Measurements from ENCODE around the gene TMEM250. TPM values are rescaled to one million over a fixed set of nuclear protein-coding genes. Genes with fewer than 3 reads are reported as not detected.
A peak's percentile ranks its signal among the peaks of the same experiment; 100 is the strongest.

The TMEM250 gene
- total RNA-seq, 1 experiment from 2014 or later, result 34.0 TPM

- Histone ChIP-seq H3K4me3 (ENCODE audit: low read depth in 2 of 2, low read length in 2 of 2) (no peak overlapping the region), H3K27ac (ENCODE audit: low read length) (no peak overlapping the region), H3K9me3 (ENCODE audit: control insufficient read depth, insufficient read depth, low read depth, low read length) (no peaks in the 10 kb centered on the region), H3K4me1 (ENCODE audit: control insufficient read depth, insufficient read depth, low read length) (peaks cover 4% of the 10 kb centered on the region; the same call in 1 of the 2 replicates), H3K36me3 (ENCODE audit: control insufficient read depth, insufficient read depth, low read length) (no peaks in the 10 kb centered on the region), H3K27me3 (ENCODE audit: control insufficient read depth, insufficient read depth, low read length) (no peaks in the 10 kb centered on the region)
- ATAC-seq, result no peak
- in situ Hi-C loops (cut with HindIII; ENCODE audit: low pct_unique_long_range_greater_than_20kb, low sequenced_read_pairs) (no loop called here), intact Hi-C loops (cut with micrococcal nuclease; ENCODE audit: unreplicated experiment) (no loop called here)
- ChIA-PET POLR2A (no interaction called here), CTCF (no interaction called here)
- no peak for DNase-seq (ENCODE audit: low read depth, low spot score)
- no peak for TF ChIP-seq POLR2AphosphoS5 (IDR thresholded peaks at IDR 0.05; ENCODE audit: low read depth, low read length)
- peak; percentile 72 for TF ChIP-seq CTCF (IDR thresholded peaks at IDR 0.05)
- no peak for TF ChIP-seq TCF7L2 (IDR thresholded peaks at IDR 0.05; ENCODE audit: low read depth, low read length)
- no TSS peak for BruUV-seq (replicated peaks)
These were observed 19.9 kb upstream of the TMEM250 start for GRCh38 chr9:136138566-136138965.

GRCh38 chr9:136137321-136138265 lies 18.9 kb upstream of the TMEM250 start:
- ChIA-PET POLR2A (no interaction called here), CTCF (interaction anchor here (0.7 to 0.9 kb wide), 3 partner anchors 20 to 136 kb away, joined by 3 to 9 read pairs (median 6); no protein-coding TSS in a partner anchor)
- Histone ChIP-seq H3K9me3 (ENCODE audit: control insufficient read depth, insufficient read depth, low read depth, low read length) (no peaks in the 10 kb centered on the region), H3K4me1 (ENCODE audit: control insufficient read depth, insufficient read depth, low read length) (peaks cover 4% of the 10 kb centered on the region; the same call in 1 of the 2 replicates), H3K36me3 (ENCODE audit: control insufficient read depth, insufficient read depth, low read length) (no peaks in the 10 kb centered on the region), H3K27ac (ENCODE audit: low read length) (no peak overlapping the region), H3K4me3 (ENCODE audit: low read depth in 2 of 2, low read length in 2 of 2) (no peak overlapping the region), H3K27me3 (ENCODE audit: control insufficient read depth, insufficient read depth, low read length) (no peaks in the 10 kb centered on the region)
- in situ Hi-C loops (cut with HindIII; ENCODE audit: low pct_unique_long_range_greater_than_20kb, low sequenced_read_pairs) (no loop called here), intact Hi-C loops (cut with micrococcal nuclease; ENCODE audit: unreplicated experiment) (no loop called here)
- no TSS peak for BruUV-seq (replicated peaks)
- 0 out of 2 replicates have a peak, but pooled peaks have one; percentile 25 for ATAC-seq
- no peak for TF ChIP-seq SIN3A (IDR thresholded peaks at IDR 0.05; ENCODE audit: borderline replicate concordance, insufficient read depth, low read depth, low read length)
- no peak for TF ChIP-seq TCF7L2 (IDR thresholded peaks at IDR 0.05; ENCODE audit: low read depth, low read length)
- TF ChIP-seq REST (IDR thresholded peaks at IDR 0.05; ENCODE audit: insufficient read depth in 1 of 2, low read depth in 2 of 2, low read length in 1 of 2), result no peak
- TF ChIP-seq CTCF (IDR thresholded peaks at IDR 0.05), result no peak
- TF ChIP-seq POLR2AphosphoS5 (IDR thresholded peaks at IDR 0.05; ENCODE audit: low read depth, low read length), result no peak
- no peak for DNase-seq (ENCODE audit: low read depth, low spot score)

Data from Panc1 (cell line).